Effector memory CD4-positive, alpha-beta T cell (primary cell): ENCODE data around the gene MAP1S.
A peak's percentile ranks its signal among the peaks of the same experiment; 100 is the strongest.

Experiments
- DNase-seq, 3 donors: peaks; one replicate each; pipeline ENCODE4 v3.0.0-alpha.2; 2020
- H3K27ac ChIP-seq: 2 replicates; pipeline ENCODE4 v1.7.0; 2013; ENCODE audit warnings: mild to moderate bottlenecking, low read length, moderate library complexity; ENCODE audit not compliant: insufficient read depth, poor library complexity, severe bottlenecking
- H3K27me3 ChIP-seq: replicated peaks from 2 replicates; pipeline ENCODE4 v1.7.0; 2013; ENCODE audit warnings: mild to moderate bottlenecking, low read length; ENCODE audit not compliant: insufficient read depth, control insufficient read depth, poor library complexity, severe bottlenecking
- H3K36me3 ChIP-seq: 2 replicates; pipeline ENCODE4 v1.7.0; 2013; ENCODE audit warnings: mild to moderate bottlenecking, low read length, moderate library complexity; ENCODE audit not compliant: control insufficient read depth, insufficient read depth
- H3K4me1 ChIP-seq: 2 replicates; pipeline ENCODE4 v1.7.0; 2013; ENCODE audit warnings: low read length, mild to moderate bottlenecking; ENCODE audit not compliant: control insufficient read depth, insufficient read depth, poor library complexity, severe bottlenecking
- H3K4me3 ChIP-seq: 2 replicates; pipeline ENCODE4 v1.7.0; 2013; ENCODE audit warnings: low read length, low read depth, mild to moderate bottlenecking; ENCODE audit not compliant: insufficient read depth, poor library complexity, severe bottlenecking
- H3K9me3 ChIP-seq: 2 replicates; pipeline ENCODE4 v1.7.0; 2013; ENCODE audit warnings: mild to moderate bottlenecking, low read length, moderate library complexity; ENCODE audit not compliant: control insufficient read depth

Gene MAP1S

GRCh38 chr19:17688853-17689595 lies 30.3 kb upstream of the MAP1S start:
- Histone ChIP-seq H3K9me3 (no peaks in the 10 kb centered on the region), H3K36me3 (no peaks in the 10 kb centered on the region), H3K27me3 (peaks cover 28% of the 10 kb centered on the region), H3K27ac (no peak overlapping the region), H3K4me1 (peaks cover 13% of the 10 kb centered on the region), H3K4me3 (no peak overlapping the region)
- no peak for DNase-seq

GRCh38 chr19:17692566-17692965 lies 26.7 kb upstream of the MAP1S start:
- H3K36me3 ChIP-seq: no peaks in the 10 kb centered on the region
- no peak for DNase-seq
- H3K4me1 ChIP-seq: peaks cover 5% of the 10 kb centered on the region
- H3K27ac ChIP-seq: no peak overlapping the region
- no peaks in the 10 kb centered on the region for H3K9me3 ChIP-seq
- no peak overlapping the region for H3K4me3 ChIP-seq
- peaks cover 6% of the 10 kb centered on the region for H3K27me3 ChIP-seq

- no peak for DNase-seq
- H3K4me1 ChIP-seq: no peaks in the 10 kb centered on the region
- H3K4me3 ChIP-seq: no peak overlapping the region
- no peaks in the 10 kb centered on the region for H3K36me3 ChIP-seq
- H3K27me3 ChIP-seq: no peaks in the 10 kb centered on the region
- H3K27ac ChIP-seq: no peak overlapping the region
- no peaks in the 10 kb centered on the region for H3K9me3 ChIP-seq
These were observed 24.1 kb upstream of the MAP1S start for GRCh38 chr19:17695198-17695597.

DNA sequence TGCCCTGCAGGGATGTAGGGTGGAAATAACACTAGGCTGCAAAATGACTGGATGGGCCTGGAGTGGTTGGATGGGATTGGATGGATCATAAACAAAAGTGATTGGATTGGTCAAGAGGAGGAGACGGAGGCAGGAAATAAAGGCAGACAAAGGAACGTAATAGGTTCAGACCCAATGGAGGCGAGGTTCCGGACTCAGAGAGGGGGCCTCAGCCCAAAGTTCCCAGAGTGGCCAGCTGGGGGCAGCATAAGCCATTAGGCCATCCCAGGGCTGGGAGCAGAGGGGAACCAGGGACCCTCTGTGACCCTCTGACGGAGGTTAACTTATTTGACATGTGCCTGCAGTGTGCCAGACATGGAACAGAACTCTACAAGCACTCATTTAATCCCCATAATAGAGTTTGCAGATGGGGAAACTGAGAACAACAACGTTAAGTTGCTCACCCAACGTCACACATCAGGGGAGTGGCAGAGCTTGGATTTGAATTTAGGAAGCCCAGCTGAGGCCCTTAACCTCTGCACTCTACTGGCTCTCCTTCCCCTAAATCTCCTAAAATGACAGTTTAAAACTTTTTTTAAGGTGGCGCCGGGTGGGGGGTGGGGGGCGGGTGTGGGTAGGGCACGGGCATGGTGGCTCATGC lies 15.3 kb upstream of the MAP1S start:
- Histone ChIP-seq H3K36me3 (no peaks in the 10 kb centered on the region), H3K9me3 (no peaks in the 10 kb centered on the region), H3K27ac (no peak overlapping the region), H3K4me3 (no peak overlapping the region), H3K4me1 (no peaks in the 10 kb centered on the region), H3K27me3 (no peaks in the 10 kb centered on the region)
- DNase-seq: peak; percentile 45 to 59 (median 49)

- Histone ChIP-seq H3K36me3 (no peaks in the 10 kb centered on the region), H3K4me1 (no peaks in the 10 kb centered on the region), H3K27me3 (no peaks in the 10 kb centered on the region), H3K27ac (no peak overlapping the region), H3K9me3 (no peaks in the 10 kb centered on the region), H3K4me3 (no peak overlapping the region)
- no peak for DNase-seq
These were observed 12.5 kb upstream of the MAP1S start for GRCh38 chr19:17706750-17707181.

- no peaks in the 10 kb centered on the region for H3K27me3 ChIP-seq
- no peak for DNase-seq
- H3K4me3 ChIP-seq: no peak overlapping the region
- H3K36me3 ChIP-seq: no peaks in the 10 kb centered on the region
- no peaks in the 10 kb centered on the region for H3K9me3 ChIP-seq
- no peak overlapping the region for H3K27ac ChIP-seq
- no peaks in the 10 kb centered on the region for H3K4me1 ChIP-seq
These were observed 7.4 kb upstream of the MAP1S start for GRCh38 chr19:17711851-17712250.

DNA sequence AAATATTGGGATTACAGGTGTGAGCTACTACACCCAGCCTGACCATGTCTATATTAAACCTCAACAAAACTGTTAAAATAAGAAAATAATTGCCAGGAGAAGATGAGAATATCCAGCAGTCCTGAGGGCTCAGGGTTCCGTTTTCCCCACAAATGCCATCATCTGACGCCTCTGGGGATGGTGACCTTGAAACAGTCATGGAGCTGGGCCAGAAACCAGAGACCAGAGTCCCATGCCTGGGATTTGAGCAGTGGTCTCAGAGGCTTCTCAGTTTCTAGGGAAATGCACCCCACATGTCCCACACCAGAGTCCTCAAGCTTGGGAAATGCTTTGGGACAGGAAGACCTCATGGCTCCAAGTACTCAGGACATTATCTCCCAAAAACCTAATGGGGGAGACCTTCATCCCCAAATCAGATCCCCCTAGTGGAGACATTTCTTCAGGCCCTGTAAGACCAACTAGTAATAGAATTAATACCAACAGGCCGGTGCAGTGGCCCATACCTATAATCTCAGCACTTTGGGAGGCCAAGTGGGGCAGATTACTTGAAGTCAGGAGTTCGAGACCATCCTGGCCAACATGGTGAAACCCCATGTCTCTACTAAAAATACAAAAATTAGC lies 2.9 kb upstream of the MAP1S start:
- Histone ChIP-seq H3K4me1 (peaks cover 19% of the 10 kb centered on the region), H3K4me3 (no peak overlapping the region), H3K27ac (no peak overlapping the region), H3K9me3 (no peaks in the 10 kb centered on the region), H3K27me3 (no peaks in the 10 kb centered on the region), H3K36me3 (no peaks in the 10 kb centered on the region)
- no peak for DNase-seq

- DNase-seq: no peak
- Histone ChIP-seq H3K27ac (no peak overlapping the region), H3K4me3 (no peak overlapping the region), H3K9me3 (no peaks in the 10 kb centered on the region), H3K36me3 (peaks cover 4% of the 10 kb centered on the region), H3K27me3 (no peaks in the 10 kb centered on the region), H3K4me1 (peaks cover 27% of the 10 kb centered on the region)
These were observed 732 bp upstream of the MAP1S start for GRCh38 chr19:17718550-17718946.

- H3K4me3 ChIP-seq: peak overlapping the region; percentile 82
- no peaks in the 10 kb centered on the region for H3K9me3 ChIP-seq
- peak in 1 of 3 donors; percentile 13 for DNase-seq
- peak overlapping the region; percentile 50 for H3K27ac ChIP-seq
- peaks cover 27% of the 10 kb centered on the region for H3K4me1 ChIP-seq
- no peaks in the 10 kb centered on the region for H3K27me3 ChIP-seq
- peaks cover 16% of the 10 kb centered on the region for H3K36me3 ChIP-seq
These were observed 585 bp downstream of the MAP1S start for GRCh38 chr19:17719730-17720400.
